Measurements from ENCODE around the gene CACNB2. TPM values are rescaled to one million over a fixed set of nuclear protein-coding genes. Genes with fewer than 3 reads are reported as not detected.
"Not testable (repeated sequence)": the region's sequence is repeated elsewhere in the genome, so short reads cannot be mapped to it uniquely, and the experiment has no call there.

Gene CACNB2
- total RNA-seq, 1 donor from 2014 or later = 16.1 TPM

GRCh38 chr10:18400906-18401245 lies 260.7 kb downstream of the CACNB2 start:
- no peak for DNase-seq (ENCODE audit: low spot score)

- no peak for DNase-seq (ENCODE audit: low spot score)
Observed at GRCh38 chr10:18401416-18402195, 261.4 kb downstream of the CACNB2 start.

DNA sequence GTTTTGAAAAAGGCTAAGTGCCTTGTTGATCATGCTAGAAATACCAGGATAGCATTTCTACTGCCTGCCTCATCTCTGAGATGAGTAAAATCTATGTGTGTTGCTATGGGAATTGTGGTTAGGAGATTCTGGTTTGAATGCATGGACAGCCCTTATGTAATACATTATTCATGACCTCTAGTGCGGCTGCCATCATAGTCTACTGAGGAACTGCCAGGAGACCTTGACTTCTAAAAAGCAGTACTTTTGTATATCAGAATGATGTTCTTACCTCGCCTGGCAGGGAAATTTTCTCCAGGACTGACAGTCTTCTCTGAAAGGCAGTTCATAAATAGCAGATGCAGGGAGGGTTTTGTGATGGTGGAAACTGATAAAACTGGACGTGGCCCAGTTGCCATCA lies 262.6 kb downstream of the CACNB2 start:
- no peak for DNase-seq (ENCODE audit: low spot score)

- DNase-seq (ENCODE audit: low spot score) = no peak
Observed at GRCh38 chr10:18404530-18404929, 264.3 kb downstream of the CACNB2 start.

DNA sequence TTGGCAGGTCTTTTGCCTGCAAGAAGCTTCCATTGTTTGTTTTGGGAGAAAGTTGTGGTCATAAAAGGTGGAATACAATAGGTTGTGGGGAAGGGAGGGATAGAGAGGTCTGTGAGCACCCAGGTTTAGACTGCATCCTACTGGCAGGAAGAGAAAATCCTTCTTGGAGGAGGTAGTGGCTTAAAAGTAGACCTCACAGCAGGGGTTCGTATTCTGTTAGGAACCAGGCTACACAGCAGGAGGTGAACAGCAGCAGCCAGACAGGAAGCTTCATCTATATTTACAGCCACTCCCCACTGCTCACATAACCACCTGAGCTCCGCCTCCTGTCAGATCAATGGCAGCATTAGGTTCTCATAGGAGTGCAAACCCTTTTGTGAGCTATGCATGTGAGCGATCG lies 265.9 kb downstream of the CACNB2 start:
- DNase-seq (ENCODE audit: low spot score) = no peak

DNA sequence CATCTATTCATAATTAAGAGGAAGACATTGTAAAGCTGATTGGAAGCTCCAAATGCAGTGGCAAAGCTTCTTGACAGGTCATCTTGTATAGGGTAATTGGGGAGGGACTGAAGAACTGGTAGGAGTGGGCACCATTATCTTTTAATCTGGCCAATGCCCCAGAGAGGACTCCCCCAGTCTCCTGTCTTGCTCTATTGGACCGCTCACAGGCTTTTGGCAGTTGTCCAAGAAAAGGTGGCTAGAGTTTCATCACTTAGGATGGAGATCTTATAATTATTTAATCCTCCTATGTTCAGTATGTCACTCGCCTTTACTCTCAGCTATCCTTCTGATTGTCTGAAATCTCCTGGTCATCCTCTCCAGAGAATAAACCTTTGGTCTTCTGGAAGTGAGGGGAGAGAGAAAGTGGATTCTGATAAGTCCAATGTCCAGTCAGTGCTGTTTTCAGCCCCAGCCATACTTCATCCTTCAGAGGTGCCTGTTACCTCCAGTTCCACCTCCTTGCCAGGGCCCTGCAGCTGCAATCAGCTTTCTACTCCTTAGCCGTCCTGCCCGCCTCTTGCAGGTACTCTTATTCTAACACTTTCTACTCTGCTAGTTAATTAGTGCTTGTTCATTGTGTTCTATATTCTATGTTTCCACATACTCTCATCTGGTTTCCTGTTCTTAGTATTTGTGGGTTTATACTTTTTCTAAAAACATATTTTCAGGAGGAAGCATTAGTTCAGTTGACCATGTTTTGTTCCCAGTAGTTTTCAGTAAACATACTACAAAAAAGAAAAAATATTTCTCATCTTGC lies 269.6 kb downstream of the CACNB2 start:
- no peak for DNase-seq (ENCODE audit: low spot score)

DNA sequence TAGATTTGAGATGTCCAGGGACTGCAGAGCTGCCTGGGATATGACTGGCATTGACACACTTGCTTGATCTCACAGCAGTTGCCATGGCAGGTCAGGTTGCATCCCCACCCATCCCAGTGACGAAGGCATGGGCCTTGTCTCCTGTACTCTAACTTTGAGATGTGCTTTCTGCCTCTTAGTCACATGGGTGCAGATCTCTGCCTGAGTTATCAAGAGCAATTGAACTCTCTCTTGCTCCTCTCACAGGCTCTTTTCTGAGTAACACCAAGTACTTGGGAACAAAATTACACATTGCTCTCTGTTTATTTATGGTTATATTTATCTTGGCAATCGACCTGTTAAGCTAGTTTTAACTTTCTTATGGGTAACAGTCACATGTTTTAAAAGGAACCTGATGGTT lies 273.8 kb downstream of the CACNB2 start:
- DNase-seq (ENCODE audit: low spot score) = no peak

DNA sequence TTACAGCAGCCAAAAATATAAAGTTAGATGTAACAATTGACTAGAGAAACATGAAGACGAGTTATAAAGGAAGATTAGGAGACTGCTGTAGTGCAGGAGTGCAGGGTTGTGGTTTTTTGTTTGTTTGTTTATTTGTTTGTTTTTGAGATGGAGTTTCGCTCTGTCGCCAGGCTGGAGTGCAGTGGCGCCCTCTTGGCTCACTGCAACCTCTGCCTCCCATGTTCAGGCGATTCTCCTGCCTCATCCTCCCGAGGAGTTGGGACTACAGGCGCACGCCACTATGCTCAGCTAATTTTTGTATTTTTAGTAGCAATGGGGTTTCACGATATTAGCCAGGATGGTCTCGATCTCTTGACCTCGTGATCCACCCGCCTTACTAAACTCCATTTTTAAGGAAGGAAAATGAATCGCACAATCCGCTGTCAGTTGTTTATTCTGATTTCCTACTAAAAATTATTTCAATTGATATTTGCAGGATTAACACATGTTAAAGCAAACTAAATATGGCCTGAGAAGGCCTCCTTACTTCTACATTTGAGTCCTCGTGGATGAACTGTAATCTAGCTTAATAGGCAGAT lies 277.8 kb downstream of the CACNB2 start:
- no peak for DNase-seq (ENCODE audit: low spot score)

GRCh38 chr10:18418541-18419215 lies 278.5 kb downstream of the CACNB2 start:
- peak; percentile 38 for DNase-seq (ENCODE audit: low spot score)

- no peak for DNase-seq (ENCODE audit: low spot score)
Observed at GRCh38 chr10:18419945-18420344, 279.7 kb downstream of the CACNB2 start.

DNA sequence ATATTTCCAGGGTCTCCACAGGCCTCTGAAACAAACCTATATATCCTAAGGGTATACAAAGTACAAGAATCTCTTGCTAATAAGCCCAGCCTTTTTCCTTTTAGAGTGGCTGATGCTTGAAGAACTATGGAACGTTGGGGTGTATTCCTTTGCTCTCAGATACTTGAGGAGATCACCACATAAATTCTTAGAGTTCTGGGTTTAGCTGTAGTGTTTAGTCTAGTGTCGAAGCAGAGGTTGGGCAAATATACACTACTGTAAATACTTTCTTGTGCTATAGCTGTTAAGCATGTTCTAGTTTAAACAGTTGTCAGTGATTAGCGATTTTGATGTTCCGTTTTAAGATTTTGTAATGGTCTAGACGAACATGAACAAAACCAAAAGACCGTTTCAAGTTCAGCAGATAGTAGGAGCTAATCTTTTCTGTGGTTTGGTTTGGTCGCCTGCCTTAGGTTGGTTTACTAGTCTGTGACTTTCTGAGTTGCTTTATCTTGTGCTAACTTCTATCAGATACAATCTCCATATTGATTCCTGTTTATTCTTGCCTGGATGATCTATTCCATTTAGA lies 281.6 kb downstream of the CACNB2 start:
- DNase-seq (ENCODE audit: low spot score) = no peak

- DNase-seq (ENCODE audit: low spot score) = no peak
Observed at GRCh38 chr10:18423058-18423637, 282.9 kb downstream of the CACNB2 start.

- no peak for DNase-seq (ENCODE audit: low spot score)
Observed at GRCh38 chr10:18424200-18424599, 284.0 kb downstream of the CACNB2 start.

DNA sequence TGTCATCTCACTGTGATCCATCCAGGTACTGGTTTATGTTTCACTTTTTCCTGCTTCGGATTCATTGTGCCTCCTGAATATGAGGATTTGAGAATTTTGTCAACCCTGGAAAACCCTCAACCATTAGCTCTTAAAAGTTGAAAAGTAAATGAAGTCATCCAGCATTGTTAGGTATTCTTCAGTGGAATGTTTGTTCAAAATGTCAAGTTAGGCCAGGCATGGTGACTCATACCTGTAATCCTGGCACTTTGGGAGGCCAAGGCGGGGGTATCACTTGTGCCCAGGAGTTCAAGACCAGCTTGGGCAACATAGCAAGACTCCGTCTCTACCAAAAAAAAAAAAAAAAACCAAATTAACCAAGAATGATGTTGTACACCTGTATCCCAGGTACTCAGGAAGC lies 289.1 kb downstream of the CACNB2 start:
- no peak for DNase-seq (ENCODE audit: low spot score)

DNA sequence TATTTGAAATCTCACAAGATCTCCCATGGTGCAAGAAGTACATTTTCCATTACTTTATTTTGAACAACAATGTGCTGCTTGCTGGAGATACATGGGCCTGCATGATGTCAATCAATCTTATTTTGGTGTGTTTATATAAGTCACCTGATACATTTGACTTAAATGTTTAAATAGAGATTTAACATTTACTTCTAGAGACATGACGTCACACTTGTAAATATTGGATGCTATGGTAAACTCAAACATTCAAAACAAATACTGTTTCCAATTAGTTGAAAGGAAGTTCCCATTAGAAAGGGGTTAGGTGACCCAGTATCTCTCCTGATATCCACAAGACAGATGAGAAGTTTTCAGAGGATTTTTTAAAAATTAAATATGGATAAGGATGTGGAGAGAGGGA lies 296.7 kb downstream of the CACNB2 start:
- no peak for DNase-seq (ENCODE audit: low spot score)

DNA sequence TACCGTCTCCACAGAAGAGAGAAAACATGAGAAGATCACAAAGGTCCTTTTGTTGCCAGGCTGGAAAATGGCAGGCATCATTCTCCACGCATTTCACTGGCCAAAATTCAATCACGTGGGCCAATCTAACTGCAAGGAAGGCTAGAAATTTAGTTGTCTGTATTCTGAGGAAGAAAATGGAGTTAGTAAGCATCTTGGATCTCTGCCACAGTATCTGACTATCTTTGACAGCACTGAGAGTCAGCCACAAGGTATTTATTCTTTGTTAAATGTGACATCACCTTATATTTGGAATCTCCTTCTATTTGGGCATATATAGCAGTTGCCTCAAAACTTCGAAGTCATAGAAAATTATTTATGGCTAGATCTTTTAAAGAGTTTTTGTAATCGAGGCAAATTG lies 297.3 kb downstream of the CACNB2 start:
- DNase-seq (ENCODE audit: low spot score) = no peak

DNA sequence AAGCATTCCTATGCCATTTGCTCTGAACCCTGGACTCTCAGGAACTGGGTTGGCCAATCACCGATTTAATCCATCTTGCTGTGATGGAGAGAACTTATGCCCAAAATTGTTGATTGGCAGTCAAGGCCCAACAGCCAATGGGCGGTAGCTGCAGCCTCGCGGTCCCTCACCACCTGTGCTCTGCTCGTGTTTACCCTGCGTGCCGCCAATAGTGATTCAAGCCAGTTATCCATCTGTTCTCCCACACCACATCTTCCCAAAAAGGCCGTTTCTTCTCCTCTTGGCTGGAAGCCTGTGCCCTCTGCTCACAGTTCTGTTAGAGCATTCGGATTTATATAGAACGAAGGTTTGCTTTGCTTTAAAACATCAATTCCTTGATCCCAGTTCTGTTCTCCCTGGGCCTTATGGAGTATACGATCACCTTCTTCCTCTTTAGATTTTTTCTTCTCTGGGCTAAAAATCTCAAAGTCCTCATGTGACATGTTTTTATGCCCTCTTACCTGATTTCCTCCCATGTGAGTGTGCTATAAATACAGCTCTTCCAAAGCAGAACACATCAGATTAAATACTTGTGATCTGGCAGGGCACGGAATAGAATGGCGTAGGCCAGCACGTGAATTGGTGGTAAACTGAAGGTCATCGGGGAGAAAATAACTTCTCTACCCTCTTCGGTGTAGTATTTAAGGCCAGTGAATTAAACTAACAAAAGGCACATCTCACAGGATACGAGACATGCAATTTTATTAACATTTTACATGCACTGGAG lies 298.3 kb downstream of the CACNB2 start:
- no peak for DNase-seq (ENCODE audit: low spot score)

- no peak for DNase-seq (ENCODE audit: low spot score)
Observed at GRCh38 chr10:18439601-18440000, 299.4 kb downstream of the CACNB2 start.

DNA sequence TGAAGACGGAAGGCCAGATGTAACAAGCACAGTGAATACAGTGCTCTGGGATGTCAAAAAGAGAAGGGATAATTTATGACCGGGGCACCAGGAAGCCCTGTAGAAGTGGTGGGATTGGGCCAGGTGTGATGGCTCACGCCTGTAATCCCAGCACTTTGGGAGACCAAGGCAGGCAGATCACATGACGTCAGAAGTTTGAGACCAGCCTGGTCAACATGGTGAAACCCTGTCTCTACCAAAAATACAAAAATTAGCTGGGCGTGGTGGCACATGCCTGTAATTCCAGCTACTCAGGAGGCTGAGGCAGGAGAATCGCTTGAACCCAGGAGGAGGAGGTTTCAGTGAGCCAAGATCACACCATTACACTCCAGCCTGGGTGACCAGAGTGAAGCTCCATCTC lies 305.4 kb downstream of the CACNB2 start:
- DNase-seq (ENCODE audit: low spot score) = not testable (repeated sequence)

- no peak for DNase-seq (ENCODE audit: low spot score)
Observed at GRCh38 chr10:18446205-18446604, 306.0 kb downstream of the CACNB2 start.

- peak; percentile 3 for DNase-seq (ENCODE audit: low spot score)
Observed at GRCh38 chr10:18449611-18450026, 309.4 kb downstream of the CACNB2 start.
